COR-L47 (cell line): Measurements from ENCODE around the gene LRRC73.
A peak's percentile ranks its signal among the peaks of the same experiment; 100 is the strongest.
"Not testable (repeated sequence)": the region's sequence is repeated elsewhere in the genome, so short reads cannot be mapped to it uniquely, and the experiment has no call there.

Experiments
- DNase-seq: peaks from one replicate; lab custom pipeline; 2025; lab: John Stamatoyannopoulos, UW

LRRC73 gene

DNA sequence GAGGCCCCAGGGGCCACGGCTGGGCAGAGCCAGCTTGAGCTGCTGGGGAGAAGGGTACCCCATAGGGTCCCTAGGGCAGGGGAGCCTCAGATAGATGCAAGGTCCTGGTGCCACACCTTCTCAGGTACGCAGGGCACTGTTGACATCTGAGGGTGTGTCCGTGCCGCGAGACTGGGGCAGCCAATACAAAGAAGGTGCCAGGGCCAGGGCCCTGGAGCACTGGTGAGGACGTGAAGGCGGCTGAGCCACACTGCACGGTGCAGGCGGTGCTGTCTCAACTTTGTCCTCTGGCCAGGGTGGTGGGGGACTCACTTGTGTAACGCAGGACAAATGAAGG lies 649 bp upstream of the LRRC73 start:
- DNase-seq = no peak

DNA sequence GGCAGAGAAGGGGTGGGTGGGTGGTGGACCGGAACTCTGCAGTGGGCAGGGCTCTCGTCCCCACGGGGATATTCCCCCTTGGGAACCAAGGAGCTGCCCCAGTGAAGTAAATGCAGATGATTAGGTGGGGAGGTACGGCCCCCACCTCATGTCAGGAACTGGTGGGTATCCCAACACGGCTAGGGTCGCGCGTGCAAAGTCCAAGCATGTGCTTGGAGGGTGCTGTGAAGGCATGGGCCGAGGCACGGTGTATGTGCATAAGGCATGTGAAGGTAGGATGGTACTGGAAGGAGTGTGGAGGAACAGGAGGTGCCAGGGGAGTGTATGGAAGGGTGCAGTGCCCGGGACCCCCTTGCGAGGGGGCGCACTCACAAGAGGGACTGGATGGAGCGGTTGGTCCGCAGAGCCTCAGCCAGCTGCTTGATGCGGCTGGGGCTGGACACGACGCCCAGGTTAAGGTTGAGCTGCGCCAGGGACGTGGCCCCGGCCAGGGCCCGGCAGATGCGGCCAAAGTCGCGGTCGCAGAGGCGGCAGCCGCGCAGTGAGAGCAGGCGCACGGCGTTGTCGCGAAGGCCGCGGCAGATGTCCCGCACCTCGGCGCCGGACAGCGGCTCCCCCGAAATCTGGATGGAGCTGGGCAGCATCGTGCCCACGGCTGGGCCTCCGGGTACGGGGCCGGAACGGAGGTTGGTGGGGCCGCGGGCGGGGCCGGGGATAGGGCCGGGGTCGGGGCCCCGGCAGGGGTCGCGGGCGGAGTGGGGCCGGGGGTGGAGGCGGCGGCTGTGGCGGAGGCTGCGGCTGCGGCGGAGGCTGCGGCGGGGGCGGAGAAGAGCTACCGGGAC lies 783 bp downstream of the LRRC73 start:
- DNase-seq = no peak

DNA sequence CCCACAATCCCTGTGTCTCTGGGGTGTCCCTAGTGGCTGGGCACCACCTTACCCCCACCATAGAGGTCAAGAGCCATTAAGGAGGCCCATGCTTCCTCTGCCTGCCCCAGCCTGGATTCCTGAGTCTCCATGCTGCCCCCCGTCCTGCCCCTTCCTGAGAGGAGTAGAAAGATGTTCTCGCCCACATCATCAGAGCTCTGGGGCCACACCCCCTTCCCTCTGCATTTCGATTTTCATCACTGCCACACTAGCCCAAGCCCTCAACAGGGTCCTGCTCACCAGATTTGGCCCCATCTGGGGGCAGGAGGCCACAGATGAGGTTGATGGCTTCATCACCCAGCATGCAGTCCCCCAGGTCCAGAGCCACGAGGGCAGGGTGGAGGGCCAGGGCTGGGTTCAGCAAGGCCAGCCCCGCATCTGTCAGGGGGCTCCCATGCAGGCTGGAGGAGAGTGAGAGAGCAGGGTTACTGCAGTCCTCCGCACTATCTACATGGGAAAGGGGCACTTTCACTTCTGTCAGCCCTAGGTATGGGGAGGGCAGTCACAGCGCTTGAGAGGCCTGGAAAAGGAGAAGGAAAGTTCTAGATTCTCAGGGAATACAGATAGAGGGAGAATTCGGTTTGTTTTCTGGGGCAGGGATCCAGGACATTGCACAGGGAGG lies 1.5 kb downstream of the LRRC73 start:
- no peak for DNase-seq

DNA sequence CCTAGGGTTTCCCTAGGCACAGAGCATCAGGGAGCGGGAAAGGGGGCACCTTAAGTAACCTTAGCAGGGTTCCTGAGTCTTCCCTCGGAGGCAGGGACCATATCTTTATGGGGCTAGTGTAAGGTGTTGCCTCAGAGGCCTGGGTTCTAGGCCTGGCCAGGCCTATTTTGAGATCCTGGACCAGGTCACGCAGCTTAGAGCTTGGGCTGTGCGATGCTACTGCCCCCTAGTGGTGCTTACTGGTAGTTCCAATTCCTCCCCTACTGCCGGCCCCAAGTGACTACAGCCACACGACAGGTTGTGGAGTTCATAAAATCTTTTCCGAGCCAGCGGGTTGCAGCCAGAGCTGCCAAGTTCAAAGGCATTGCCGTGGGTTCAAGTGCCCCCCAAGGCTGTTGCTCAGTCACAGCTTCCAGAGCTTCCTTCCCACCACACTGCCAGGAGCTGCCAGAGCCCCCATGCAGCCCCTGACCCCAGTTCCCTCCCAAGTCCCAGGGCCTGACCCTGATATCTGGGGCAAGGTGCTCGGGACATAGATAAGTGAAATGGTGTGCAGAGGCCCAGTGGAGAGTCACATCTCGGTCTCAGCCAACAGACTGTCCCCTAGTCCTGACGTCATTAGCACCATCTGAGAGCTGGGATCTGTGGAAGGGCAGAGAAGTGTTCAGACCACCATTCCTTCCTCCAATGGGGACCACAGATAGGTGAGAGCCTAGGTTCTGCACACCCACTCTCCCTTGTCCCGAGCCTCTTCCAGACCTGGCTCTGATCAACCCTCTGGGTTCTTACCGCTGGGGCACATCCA lies 3.3 kb downstream of the LRRC73 start:
- peak; percentile 54 for DNase-seq

DNA sequence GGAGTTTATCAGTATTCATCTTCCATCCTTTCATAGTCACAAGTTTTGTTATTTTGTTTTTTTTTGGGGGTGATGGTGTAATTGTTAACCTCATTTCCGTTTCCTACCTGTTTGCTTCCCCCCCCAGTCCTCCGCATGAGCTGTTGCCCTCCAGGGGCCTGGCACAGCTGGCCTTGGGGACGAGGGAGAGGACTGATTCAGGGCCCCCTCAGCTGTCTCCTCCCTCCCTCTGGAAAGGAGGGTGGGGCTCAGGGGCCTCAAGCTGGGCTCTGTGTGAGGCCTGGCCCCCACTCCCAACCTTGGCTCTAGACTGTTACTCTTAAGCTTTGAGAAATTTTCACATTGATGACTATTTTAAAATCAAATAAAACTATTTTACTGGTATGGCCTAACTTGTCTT lies 4.0 kb downstream of the LRRC73 start:
- no peak for DNase-seq

DNA sequence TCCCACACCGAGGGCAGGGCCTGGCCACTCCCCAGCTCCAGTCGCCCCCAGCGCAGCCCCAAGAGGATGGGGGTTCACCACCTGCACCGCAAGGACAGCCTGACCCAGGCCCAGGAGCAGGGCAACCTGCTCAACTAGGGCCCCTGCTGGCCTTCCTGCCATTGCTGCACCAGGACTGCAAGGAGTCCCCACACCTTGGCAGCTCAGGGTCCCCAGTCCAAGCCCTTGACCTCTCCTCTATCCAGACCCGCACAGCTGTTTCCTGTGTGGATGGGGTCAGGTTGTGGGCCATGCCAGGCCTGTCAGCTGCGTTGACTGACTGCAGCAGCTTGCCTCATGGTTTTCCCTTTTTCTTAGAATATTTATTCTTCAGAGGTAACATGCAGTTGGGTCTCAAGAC lies 4.4 kb downstream of the LRRC73 start:
- no peak for DNase-seq

DNA sequence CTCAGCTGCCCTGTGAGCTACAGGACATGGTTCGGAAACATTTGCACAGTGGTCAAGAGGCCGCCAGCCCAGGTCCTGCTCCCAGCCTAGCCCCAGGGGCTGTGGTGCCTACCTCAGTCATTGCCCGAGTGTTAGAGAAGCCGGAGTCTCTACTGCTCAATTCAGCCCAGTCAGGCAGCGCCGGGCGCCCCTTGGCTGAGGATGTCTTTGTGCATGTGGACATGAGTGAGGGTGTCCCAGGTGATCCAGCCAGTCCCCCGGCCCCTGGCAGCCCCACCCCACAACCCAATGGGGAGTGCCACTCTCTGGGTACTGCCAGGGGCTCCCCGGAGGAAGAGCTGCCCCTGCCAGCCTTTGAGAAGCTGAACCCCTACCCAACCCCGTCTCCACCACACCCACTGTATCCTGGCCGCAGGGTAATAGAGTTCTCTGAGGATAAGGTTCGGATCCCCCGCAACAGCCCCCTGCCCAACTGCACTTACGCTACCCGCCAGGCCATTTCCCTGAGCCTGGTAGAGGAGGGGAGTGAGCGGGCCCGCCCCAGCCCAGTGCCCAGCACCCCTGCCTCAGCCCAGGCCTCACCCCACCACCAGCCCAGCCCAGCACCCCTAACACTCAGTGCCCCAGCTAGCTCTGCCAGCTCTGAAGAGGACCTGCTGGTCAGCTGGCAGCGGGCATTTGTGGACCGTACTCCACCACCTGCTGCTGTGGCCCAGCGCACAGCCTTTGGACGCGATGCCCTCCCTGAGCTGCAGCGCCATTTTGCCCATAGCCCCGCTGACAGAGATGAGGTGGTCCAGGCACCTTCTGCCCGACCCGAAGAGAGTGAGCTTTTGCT lies 5.2 kb downstream of the LRRC73 start:
- DNase-seq = no peak

DNA sequence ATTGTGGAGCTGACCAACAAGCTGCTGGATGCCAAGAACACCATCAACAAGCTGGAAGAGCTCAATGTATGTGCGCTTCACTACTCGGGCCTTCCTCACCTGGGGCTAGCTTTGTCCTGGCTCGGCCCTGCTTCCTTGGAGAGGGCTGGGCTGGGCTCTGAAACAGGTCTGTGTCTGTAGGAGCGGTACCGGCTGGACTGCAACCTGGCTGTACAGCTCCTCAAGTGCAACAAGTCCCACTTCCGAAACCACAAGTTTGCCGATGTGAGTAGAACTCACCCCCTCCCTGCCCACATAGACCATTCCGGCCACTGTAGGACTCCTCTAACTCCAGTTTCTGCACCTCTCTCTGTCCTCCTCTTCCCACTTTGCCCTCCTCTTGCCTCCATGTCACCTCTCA lies 6.7 kb downstream of the LRRC73 start:
- DNase-seq = no peak

DNA sequence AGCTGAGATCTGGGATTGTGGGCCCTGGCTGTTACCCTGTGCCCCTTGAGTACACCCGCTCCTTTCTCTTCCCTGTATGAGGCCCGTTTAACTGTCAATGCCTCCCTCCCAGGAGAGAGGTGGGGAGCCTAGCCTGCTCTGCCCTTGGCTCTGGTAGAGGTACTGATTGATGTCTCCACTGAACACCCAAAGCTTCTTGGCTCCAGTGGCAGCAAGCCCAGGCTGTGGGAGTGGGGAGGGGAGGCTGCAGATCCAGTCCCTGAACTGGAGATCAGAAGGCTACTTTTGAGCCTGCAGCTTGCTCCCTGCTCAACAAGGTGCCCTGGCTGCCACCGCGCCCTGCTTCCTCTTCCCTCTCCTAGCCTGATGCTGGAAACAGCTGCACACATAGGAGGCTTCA lies 7.5 kb downstream of the LRRC73 start:
- DNase-seq = no peak

DNA sequence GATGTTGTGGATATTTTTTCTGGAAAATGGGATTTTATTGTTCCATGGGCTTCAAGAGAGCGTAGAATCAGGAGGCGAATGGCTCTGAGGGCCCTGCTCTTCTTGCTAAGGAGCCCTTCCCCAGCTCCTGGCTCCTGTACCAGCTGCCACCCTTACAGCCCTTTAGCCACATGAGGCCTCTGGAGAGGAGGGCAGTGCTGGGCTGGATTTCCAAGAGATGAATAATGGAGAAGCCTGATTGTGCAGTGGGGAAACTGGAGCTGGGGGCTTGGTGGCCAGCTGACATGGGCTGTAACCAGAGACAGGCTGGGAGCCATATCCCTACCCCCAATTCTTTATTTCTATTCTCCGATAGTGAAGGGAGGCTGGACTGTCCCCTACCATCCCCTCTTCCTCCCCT lies 9.2 kb downstream of the LRRC73 start:
- no peak for DNase-seq

DNA sequence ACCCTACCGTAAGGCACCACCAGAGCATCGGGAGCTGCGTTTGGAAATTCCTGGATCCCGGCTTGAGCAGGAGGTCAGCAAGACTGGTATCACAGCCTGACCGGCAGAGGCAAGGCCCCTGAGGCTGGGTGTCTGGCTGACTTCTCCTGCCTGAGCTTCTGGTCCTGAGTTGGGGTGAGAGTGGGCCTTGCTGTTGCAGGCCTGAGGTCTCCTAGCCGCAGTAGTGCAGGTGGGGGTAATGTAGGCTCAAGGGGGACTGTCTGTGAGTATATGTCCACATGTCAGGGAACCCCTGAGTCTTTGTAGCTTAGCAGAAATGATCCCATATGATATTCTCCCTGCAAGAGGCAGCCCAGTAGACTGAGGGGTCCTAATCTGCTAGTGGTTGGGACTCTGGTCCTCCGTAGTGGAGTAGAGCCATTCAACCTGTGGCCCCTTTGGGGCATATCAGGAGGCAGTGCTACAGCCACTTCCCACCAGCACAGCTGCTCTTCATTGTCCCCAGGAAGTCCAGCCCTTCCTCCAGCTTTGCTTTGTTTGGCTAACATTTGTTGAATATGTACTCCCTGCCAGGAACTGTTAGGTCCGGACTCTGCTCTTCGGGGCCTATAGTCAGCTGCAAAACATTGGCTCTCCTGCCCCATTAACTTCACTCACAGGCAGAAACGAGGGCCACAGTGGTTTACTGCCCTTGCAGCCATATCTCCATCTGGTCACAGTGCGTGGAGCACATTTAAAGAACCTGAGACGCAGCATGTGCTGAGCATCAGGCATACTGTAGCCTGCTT lies 10.9 kb downstream of the LRRC73 start:
- DNase-seq = no peak

DNA sequence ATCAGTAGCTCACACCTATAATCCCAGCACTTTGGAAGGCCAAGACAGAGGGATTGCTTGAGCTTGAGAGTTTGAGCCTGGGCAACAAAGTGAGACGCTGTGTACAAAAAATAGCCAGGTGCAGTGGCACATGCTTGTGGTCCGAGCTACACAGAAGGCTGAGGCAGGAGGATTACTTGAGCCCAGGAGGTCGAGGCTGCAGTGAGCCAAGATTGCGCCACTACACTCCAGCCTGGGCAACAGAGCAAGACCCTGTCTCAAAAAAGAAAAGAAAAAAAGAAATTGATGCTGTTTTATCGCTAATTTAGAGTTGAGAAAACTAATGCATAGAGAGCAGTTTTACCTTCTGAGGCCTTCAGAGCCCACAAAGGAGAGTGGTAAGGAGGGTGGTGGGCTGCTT lies 11.9 kb downstream of the LRRC73 start:
- not testable (repeated sequence) for DNase-seq

DNA sequence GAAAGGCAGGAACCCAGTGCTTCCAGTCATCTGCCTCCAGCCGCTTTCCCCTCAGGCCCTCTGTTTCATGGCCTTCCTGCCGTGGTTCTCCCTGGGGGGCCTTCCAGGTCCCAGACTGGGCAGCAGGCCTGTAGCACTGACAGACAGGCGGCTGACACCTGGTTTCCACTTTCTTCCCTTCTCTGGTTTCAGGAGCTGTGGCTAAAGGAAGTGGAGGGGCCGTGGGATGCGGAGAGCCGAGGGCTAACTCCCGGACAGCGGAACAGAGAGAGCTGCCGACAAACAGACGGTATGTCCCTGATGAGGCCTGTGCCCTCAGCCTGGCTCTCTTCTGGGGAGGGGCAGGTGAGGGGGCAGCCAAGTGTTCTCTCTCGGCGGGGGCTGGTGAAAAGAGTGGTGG lies 12.5 kb downstream of the LRRC73 start:
- DNase-seq = no peak

DNA sequence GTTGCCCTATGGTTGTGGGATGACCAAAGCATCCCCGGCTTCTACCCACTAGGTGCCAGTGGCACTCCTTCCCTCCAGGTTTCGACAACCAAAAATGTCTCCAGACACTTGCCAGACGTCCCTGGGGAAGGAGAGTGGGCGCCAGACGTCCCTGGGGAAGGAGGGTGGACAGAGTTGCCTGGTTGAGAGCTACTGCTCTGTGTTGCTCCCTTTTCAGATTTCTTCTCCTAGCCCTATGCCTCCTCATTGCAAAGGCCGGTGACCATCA lies 13.1 kb downstream of the LRRC73 start:
- no peak for DNase-seq

DNA sequence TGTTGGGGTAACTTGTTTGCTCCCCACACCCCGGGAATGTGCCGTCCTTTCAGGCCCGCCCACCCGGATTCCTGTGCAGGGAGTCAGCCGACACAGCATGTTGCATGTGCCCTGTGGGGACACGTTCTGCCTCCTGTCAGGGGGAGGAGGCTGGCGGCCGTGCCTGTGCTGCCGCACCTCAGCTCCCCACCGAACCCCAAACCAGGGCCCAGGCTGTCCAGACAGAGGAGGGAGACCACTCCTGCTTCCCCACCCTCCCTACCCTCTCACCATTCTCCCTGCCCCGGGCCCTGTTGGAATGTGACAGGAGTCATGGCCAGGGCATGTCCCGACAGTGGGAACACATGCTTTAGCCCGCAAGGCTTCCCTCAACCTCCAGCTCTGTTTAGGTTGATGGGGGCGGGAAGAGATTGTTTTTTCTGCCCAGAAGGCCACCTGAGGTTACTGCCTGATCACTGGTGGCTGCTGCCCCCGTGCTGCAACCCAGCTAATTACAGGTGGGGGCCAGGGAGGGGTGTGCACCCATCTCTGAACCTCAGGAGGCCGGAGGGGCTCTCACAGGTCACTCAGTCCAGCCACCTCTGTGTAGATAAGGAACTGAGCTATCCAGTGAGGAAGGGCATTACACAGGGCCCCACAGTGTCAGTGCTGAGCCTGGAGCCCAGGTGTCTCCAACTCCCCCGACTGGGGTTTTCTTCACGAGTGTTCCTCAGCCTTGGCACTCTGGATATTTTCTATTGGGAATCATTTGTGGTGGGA lies 13.6 kb downstream of the LRRC73 start:
- DNase-seq = no peak

DNA sequence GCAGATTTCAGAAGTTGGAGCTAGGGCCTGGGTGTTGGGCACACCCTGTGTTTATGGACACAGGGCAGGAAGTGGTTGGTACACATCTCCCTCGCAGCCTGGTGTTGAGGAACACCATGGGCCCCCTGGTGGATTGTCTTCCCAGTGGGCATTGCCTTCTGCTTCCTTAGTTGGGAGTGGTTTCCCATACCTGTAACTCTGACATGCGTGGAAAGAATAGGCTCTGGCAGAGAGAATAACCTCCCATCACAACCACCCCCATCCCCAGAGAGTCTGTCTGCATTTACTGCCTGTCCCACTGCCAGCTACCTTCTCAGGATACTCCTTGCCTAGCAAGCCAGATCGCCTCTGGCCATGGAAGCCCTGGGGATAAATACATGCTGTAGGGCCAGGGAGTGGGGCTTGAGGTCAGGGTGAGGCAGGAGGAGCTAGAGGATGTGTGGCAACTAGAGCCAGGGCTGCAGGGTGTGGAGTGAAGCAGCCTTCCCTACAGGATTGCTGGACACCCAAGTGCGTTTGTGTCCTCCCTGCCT lies 14.7 kb downstream of the LRRC73 start:
- no peak for DNase-seq

DNA sequence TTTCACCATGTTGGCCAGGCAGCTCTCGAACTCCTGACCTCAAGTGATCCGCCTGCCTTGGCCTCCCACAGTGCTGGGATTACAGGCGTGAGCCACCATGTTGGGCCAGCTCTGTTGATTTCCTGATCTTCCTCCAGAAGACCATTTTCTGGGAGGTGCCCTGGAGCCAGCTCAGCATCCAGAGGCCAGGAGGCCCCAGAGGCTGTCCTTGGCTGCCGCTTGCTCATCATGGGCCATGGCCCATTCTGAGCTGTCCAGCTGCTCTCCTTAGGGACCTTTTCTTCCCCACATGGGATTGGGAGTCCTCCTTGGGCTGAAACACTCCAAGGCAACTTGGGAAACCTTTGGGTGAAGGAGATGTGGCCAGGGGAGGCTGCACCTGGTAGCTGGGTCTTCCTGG lies 15.4 kb downstream of the LRRC73 start:
- DNase-seq = no peak

DNA sequence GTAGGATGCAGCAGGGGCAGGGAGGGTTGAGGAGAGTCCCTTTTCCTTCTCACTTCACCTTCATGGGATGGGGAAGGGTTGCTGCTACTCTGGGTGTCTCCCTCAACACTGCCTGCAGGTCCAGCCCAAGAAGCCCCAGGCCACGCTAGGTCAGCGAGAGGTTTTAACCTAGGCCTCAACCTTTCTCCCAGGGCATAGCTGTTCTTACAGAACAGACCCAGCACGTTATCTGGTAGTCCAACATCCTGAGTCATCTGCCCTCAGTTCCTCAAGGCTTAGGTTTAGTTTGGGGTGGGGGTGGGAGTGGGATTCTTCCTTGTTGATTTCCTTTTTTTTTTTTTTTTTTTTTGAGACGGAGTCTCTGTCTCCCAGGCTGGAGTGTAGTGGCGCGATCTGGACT lies 15.8 kb downstream of the LRRC73 start:
- DNase-seq = no peak

DNA sequence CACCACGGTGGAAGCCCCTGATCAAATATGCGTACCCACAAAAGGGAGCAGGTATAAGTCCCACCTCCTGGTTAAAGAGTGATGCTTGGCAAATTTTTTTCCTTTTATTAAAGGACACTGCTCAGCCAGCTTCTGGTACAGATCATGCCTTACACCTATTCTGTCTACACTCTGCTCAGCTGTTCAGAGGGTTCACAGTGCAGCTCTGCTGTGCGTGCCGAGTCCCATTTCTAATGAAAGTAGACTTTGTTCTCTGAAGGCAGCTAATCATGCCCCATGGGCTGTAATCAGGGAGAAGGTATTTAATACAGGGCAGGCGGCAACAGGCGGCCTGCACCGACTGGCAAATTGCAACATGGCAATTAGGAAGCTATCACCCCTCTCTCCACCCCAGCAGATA lies 16.3 kb downstream of the LRRC73 start:
- DNase-seq = no peak

DNA sequence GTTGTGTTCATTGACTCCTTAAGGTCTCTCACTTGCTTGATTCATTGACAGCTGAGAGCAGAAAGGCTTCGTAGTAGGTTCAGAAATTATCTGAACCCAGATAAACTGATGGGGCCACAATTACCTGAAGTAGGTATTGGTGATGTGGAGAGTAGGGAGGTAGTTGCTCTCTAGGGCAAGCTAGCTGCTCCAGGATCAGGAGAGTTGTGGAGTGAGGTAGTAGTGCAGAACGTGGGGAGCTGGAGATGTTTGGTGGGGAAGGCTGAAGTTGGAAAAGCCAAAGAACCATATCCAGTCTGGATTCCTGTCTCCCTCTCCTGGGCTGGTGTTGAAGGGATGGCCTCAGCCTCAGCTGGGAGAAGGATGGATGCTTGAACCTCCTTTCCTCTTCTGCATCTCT lies 16.9 kb downstream of the LRRC73 start:
- DNase-seq = no peak

DNA sequence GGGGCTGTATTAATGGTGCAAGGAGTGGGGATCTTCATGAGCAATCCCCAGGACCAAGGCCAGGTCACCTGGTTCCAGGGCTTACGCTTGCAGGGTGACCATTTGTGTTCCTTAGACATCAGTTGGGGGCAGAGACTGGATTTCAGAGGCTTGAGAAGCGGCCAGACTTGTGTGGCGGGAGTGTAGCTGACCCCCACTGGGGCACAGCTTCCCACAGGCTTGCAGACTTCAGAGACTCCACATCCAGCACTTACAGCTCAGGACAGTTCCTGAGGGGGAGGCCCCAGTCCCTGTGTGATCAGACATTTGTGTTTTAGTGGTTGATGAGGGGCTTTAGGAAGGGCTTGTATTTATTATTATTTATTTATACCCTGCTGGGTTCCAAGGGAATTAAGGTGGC lies 17.5 kb downstream of the LRRC73 start:
- no peak for DNase-seq
